HG02870 (cell line): Measurements from ENCODE around the gene MVB12B.
"Not testable (repeated sequence)": the region's sequence is repeated elsewhere in the genome, so short reads cannot be mapped to it uniquely, and the experiment has no call there.

Source experiments
- ATAC-seq: cut with Tn5 transposase; IDR thresholded peaks from one replicate; pipeline ENCODE4 v1.9.1; 2021; ENCODE audit warnings: mild to moderate bottlenecking, moderate library complexity; ENCODE audit not compliant: unreplicated experiment

Gene MVB12B

DNA sequence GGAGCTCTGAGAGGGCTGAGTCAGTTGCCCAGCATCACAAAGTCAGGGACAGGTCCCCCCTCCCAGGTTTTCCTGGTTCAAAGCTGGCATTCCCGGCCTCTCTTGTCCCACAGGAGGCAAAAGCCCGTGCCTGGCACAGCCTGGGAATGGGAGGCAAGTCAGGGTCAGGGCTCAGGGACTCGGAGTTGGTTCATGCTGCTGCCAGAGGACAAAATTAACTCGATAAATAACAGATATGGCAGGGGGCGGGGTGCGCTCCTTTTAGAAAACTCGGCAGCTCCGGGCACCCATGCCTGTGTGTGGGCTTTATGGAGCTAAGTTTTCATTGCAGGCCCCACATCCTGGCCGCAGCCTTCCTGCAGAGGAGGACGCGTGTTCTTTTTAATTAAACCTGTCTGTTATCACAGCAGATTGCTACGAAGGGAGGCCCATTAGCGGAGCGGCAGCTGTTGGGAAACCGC, 224.3 kb downstream of the MVB12B start:
- no peak for ATAC-seq

DNA sequence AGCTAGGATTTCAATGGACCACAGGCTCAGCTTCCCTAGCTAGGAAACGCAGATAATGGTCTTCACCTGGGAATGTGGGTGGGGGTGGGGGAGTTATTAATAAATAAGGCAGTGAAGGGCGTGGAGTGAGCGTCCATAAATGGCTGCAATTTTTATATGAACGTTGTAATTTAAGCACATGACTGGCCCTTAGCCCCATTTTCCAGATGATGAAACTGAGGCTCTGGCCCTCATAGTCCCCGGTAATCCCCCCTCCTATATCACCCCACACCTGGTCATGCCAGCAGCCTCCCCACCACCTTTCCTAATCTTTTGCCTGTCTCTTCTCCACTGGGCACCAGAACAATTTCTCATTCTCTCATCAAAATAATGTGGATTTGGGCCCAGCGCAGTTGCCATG, 225.2 kb downstream of the MVB12B start:
- ATAC-seq, result no peak

DNA sequence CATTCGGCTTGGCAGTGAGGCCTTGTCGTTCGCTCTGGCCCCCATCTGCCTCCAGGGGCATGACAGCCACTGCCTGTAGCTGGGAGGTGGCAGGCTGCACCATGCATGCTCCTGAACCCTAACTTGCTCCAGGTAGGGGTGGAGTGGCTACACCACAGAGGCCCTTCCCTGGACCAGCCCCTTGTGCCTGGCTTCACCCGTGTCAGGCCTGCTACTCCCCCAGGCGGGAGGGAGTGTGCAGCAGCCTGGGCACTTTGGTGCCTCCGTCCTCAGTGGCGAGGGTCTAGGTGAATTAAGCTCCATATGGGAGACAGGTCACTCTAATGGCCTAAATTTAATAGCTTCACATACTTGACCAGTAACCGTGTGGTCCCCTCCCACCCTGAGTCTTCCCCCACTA, 227.7 kb downstream of the MVB12B start:
- no peak for ATAC-seq

- ATAC-seq, result not testable (repeated sequence)
Measured at GRCh38 chr9:126555421-126555820, 228.8 kb downstream of the MVB12B start.
